ENCODE results near the gene SEC22A. TPM values are rescaled to one million over a fixed set of nuclear protein-coding genes. Genes with fewer than 3 reads are reported as not detected.

Gene SEC22A
- total RNA-seq, 1 donor = 27.9 TPM

DNA sequence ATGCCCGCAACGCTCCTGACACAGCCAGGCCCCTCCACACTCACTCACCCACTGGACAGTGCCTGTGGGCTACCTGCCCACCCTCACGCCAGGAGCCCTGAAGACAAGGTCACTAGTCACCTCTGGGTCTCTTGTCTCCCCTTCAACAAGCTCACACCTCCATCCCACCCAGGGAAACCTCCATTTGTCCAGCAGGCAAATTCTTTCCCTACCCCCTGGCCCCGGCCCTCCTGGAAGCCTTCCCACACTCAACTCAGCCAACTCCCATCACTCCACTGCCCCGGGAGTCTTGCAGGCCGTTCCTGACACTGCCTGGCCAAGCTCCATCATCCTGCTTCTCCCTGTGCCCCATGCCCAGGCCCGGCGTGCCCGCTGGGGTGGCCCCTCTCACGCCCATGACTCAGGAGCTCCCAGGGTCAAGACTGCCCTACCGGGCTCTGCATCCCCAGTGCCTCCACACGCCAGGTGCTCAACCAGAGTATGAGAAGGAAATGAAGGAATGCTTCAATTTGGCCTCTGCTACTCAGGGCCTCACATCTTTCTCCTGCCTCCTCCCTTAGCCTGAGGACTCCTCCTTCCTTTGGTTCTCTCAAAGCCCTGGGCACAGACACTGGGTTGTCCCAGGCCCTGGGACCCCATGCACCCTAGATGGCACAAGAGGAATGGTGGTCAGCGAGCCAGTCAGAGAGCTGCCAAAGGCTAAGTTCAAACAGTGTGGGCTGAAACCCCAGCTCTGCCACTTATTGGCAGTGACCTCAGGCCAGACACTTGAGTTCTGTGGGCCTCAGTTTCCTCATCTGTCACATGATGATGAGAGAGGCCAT, 88.6 kb downstream of the SEC22A start:
- no peak overlapping the region for H3K4me3 ChIP-seq (ENCODE audit: insufficient read depth, low read length)

DNA sequence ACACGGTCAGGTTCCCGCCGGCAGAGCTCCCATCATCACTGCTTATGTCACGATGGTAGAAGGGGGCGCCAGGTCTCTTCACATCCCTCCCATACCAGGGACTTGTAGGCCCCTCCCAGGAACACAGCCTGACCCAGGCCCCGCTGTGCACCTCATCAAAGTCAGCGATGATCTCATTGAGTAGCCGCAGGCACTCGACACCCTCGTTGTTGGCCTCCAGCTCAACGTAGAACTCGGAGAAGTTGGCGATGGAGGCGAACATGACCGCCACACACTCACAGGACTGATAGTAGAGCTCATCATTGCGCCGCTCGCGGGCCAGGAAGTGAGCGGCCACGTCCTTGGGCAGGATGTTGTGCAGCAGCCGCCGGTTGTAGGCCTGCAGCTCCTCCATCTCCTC, 89.2 kb downstream of the SEC22A start:
- no peak overlapping the region for H3K4me3 ChIP-seq (ENCODE audit: insufficient read depth, low read length)
- H3K27me3 ChIP-seq (ENCODE audit: insufficient read depth, low read length) = peaks cover 13% of the 10 kb centered on the region
- H3K4me1 ChIP-seq (ENCODE audit: insufficient read depth, low read length) = no peaks in the 10 kb centered on the region
- H3K36me3 ChIP-seq (ENCODE audit: insufficient read depth, low read length) = no peaks in the 10 kb centered on the region
- H3K4me2 ChIP-seq (ENCODE audit: insufficient read depth, low read length) = no peak overlapping the region
- H4K20me1 ChIP-seq (ENCODE audit: insufficient read depth, low read length) = peaks cover 4% of the 10 kb centered on the region
- no peaks in the 10 kb centered on the region for H3K9me3 ChIP-seq (ENCODE audit: low read depth, low read length)
- no peak overlapping the region for H3K27ac ChIP-seq (ENCODE audit: low read depth, low read length)
- H2AFZ ChIP-seq (ENCODE audit: low read length) = no peak overlapping the region
- TF ChIP-seq, protein P1, sequence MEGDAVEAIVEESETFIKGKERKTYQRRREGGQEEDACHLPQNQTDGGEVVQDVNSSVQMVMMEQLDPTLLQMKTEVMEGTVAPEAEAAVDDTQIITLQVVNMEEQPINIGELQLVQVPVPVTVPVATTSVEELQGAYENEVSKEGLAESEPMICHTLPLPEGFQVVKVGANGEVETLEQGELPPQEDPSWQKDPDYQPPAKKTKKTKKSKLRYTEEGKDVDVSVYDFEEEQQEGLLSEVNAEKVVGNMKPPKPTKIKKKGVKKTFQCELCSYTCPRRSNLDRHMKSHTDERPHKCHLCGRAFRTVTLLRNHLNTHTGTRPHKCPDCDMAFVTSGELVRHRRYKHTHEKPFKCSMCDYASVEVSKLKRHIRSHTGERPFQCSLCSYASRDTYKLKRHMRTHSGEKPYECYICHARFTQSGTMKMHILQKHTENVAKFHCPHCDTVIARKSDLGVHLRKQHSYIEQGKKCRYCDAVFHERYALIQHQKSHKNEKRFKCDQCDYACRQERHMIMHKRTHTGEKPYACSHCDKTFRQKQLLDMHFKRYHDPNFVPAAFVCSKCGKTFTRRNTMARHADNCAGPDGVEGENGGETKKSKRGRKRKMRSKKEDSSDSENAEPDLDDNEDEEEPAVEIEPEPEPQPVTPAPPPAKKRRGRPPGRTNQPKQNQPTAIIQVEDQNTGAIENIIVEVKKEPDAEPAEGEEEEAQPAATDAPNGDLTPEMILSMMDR (IDR thresholded peaks at IDR 0.05; ENCODE audit: extremely low read depth, low read depth, low read length) = no peak
- peak; percentile 26 for DNase-seq (ENCODE audit: insufficient read length, low spot score, missing footprints)
- H3K79me2 ChIP-seq (ENCODE audit: insufficient read depth, low read length) = no peaks in the 10 kb centered on the region

More for the DNA sequence above, 88.6 kb downstream of the SEC22A start:
- H3K9me3 ChIP-seq (ENCODE audit: low read depth, low read length) = no peaks in the 10 kb centered on the region
- no peaks in the 10 kb centered on the region for H3K36me3 ChIP-seq (ENCODE audit: insufficient read depth, low read length)
- H3K4me2 ChIP-seq (ENCODE audit: insufficient read depth, low read length) = no peak overlapping the region
- TF ChIP-seq, protein P1 (IDR thresholded peaks at IDR 0.05; ENCODE audit: extremely low read depth, low read depth, low read length) = no peak
- no peaks in the 10 kb centered on the region for H3K79me2 ChIP-seq (ENCODE audit: insufficient read depth, low read length)
- no peak overlapping the region for H2AFZ ChIP-seq (ENCODE audit: low read length)
- H3K27ac ChIP-seq (ENCODE audit: low read depth, low read length) = no peak overlapping the region
- H3K27me3 ChIP-seq (ENCODE audit: insufficient read depth, low read length) = peaks cover 10% of the 10 kb centered on the region
- peak; percentile 35 for DNase-seq (ENCODE audit: insufficient read length, low spot score, missing footprints)
- no peaks in the 10 kb centered on the region for H3K4me1 ChIP-seq (ENCODE audit: insufficient read depth, low read length)
- H4K20me1 ChIP-seq (ENCODE audit: insufficient read depth, low read length) = peaks cover 4% of the 10 kb centered on the region

GRCh38 chr3:123291404-123291803, 89.7 kb downstream of the SEC22A start:
- no peak overlapping the region for H2AFZ ChIP-seq (ENCODE audit: low read length)
- H3K9me3 ChIP-seq (ENCODE audit: low read depth, low read length) = no peaks in the 10 kb centered on the region
- no peaks in the 10 kb centered on the region for H3K4me1 ChIP-seq (ENCODE audit: insufficient read depth, low read length)
- no peaks in the 10 kb centered on the region for H3K36me3 ChIP-seq (ENCODE audit: insufficient read depth, low read length)
- H3K79me2 ChIP-seq (ENCODE audit: insufficient read depth, low read length) = no peaks in the 10 kb centered on the region
- peaks cover 14% of the 10 kb centered on the region for H3K27me3 ChIP-seq (ENCODE audit: insufficient read depth, low read length)
- DNase-seq (ENCODE audit: insufficient read length, low spot score, missing footprints) = peak; percentile 75
- H3K27ac ChIP-seq (ENCODE audit: low read depth, low read length) = no peak overlapping the region
- H4K20me1 ChIP-seq (ENCODE audit: insufficient read depth, low read length) = peaks cover 4% of the 10 kb centered on the region
- H3K4me3 ChIP-seq (ENCODE audit: insufficient read depth, low read length) = no peak overlapping the region
- H3K4me2 ChIP-seq (ENCODE audit: insufficient read depth, low read length) = no peak overlapping the region
- TF ChIP-seq, protein P1 (IDR thresholded peaks at IDR 0.05; ENCODE audit: extremely low read depth, low read depth, low read length) = no peak
